KMS-11 (cell line): ENCODE results near the gene IRX3.

Experiments
- H2AFZ ChIP-seq: fragments of 200-600 bp; sonication (generic); 2 replicates; pipeline ENCODE4 v1.6.1; 2016; ENCODE audit warnings: antibody characterized with exemption, mixed run types, low read depth
- H3K27ac ChIP-seq: fragments of 200-600 bp; sonication (generic); 2 replicates; pipeline ENCODE4 v1.6.1; 2016; ENCODE audit warnings: mild to moderate bottlenecking, mixed run types
- H3K27me3 ChIP-seq: fragments of 200-600 bp; sonication (generic); 2 replicates; pipeline ENCODE4 v1.6.1; 2017; ENCODE audit warnings: mild to moderate bottlenecking, low read depth, mixed run types, moderate library complexity; ENCODE audit not compliant: insufficient read depth
- H3K36me3 ChIP-seq: fragments of 200-600 bp; sonication (generic); 2 replicates; pipeline ENCODE4 v1.6.1; 2017; ENCODE audit warnings: mild to moderate bottlenecking, mixed run types; ENCODE audit not compliant: insufficient read depth
- H3K4me1 ChIP-seq: fragments of 200-600 bp; sonication (generic); 2 replicates; pipeline ENCODE4 v1.6.1; 2016; ENCODE audit warnings: mild to moderate bottlenecking, low read depth, mixed run types; ENCODE audit not compliant: poor library complexity, severe bottlenecking
- H3K4me2 ChIP-seq: fragments of 200-600 bp; sonication (generic); 2 replicates; pipeline ENCODE4 v1.7.0; 2016; ENCODE audit warnings: mild to moderate bottlenecking, mixed run types
- H3K4me3 ChIP-seq: fragments of 200-600 bp; sonication (generic); IDR thresholded peaks from 2 replicates; pipeline ENCODE4 v1.6.1; 2017; ENCODE audit warnings: low read depth, low read length, mixed read lengths; ENCODE audit not compliant: insufficient read depth
- H3K79me2 ChIP-seq: fragments of 200-600 bp; sonication (generic); 2 replicates; pipeline ENCODE4 v1.6.1; 2016; ENCODE audit warnings: low read depth, mixed run types; ENCODE audit not compliant: insufficient read depth
- H3K9ac ChIP-seq: fragments of 200-600 bp; sonication (generic); 2 replicates; pipeline ENCODE4 v1.6.1; 2016; ENCODE audit warnings: mild to moderate bottlenecking, mixed run types
- H4K20me1 ChIP-seq: fragments of 200-600 bp; sonication (generic); 2 replicates; pipeline ENCODE4 v1.6.1; 2016; ENCODE audit warnings: mild to moderate bottlenecking, mixed run types; ENCODE audit not compliant: insufficient read depth
- TF ChIP-seq, protein P1 (sequence below): fragments of 200-600 bp; sonication (generic); conservative IDR thresholded peaks from 2 replicates; pipeline ENCODE4 v1.6.1; 2017; ENCODE audit warnings: low read depth, mild to moderate bottlenecking, antibody characterized with exemption, low read length, moderate library complexity, mixed read lengths

The IRX3 gene

DNA sequence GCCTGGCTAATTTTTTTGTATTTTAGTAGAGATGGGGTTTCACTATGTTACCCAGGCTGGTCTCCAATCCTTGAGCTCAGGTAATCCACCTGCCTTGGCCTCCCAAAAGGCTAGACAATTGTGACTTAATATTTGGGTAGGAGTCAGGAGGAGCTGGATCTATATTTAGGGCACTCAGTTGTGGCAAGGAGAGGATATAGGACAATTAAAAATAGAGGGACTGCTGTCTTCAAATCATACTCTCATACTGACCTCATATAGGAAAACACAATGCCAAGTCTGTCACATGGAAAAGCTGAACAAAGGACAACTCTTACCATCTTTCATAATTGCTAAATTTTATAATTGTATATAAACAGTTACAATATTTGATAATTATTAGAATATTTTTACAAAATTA, 17.1 kb downstream of the IRX3 start:
- H2AFZ ChIP-seq, result no peak overlapping the region

DNA sequence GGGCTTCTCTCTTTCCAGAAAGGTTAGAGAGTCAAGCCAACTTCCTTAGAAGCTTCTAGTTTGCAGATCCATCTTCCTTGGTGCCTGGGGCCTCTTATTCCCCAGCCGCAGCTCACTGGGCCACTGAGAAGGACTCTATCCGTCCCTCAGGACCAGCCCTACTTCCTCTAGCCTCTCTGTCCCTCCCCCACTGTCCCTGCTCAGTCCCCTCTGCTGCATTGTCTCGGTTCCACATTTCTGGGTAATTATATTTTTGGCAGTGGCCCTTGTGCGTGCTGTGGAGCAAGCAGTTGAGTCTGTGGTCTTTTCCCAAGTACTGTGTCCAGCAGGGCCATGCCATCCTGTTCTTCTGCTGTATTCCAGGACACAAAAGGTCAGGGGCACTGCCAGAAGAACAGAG, 17.8 kb downstream of the IRX3 start:
- no peak overlapping the region for H3K9ac ChIP-seq
- H3K4me2 ChIP-seq, result no peak overlapping the region
- H3K4me3 ChIP-seq, result no peak overlapping the region
- no peaks in the 10 kb centered on the region for H4K20me1 ChIP-seq
- no peaks in the 10 kb centered on the region for H3K79me2 ChIP-seq
- TF ChIP-seq, protein P1, sequence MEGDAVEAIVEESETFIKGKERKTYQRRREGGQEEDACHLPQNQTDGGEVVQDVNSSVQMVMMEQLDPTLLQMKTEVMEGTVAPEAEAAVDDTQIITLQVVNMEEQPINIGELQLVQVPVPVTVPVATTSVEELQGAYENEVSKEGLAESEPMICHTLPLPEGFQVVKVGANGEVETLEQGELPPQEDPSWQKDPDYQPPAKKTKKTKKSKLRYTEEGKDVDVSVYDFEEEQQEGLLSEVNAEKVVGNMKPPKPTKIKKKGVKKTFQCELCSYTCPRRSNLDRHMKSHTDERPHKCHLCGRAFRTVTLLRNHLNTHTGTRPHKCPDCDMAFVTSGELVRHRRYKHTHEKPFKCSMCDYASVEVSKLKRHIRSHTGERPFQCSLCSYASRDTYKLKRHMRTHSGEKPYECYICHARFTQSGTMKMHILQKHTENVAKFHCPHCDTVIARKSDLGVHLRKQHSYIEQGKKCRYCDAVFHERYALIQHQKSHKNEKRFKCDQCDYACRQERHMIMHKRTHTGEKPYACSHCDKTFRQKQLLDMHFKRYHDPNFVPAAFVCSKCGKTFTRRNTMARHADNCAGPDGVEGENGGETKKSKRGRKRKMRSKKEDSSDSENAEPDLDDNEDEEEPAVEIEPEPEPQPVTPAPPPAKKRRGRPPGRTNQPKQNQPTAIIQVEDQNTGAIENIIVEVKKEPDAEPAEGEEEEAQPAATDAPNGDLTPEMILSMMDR, result no peak
- H2AFZ ChIP-seq, result no peak overlapping the region
- no peaks in the 10 kb centered on the region for H3K36me3 ChIP-seq
- no peaks in the 10 kb centered on the region for H3K27me3 ChIP-seq
- H3K4me1 ChIP-seq, result no peaks in the 10 kb centered on the region
- H3K27ac ChIP-seq, result no peak overlapping the region

More for the DNA sequence above, 17.1 kb downstream of the IRX3 start:
- H3K27ac ChIP-seq, result no peak overlapping the region
- H3K4me2 ChIP-seq, result no peak overlapping the region
- H3K4me3 ChIP-seq, result no peak overlapping the region
- H3K4me1 ChIP-seq, result no peaks in the 10 kb centered on the region
- no peak overlapping the region for H3K9ac ChIP-seq
- TF ChIP-seq, protein P1, result no peak
- no peaks in the 10 kb centered on the region for H3K27me3 ChIP-seq
- H3K79me2 ChIP-seq, result no peaks in the 10 kb centered on the region
- no peaks in the 10 kb centered on the region for H4K20me1 ChIP-seq
- H3K36me3 ChIP-seq, result no peaks in the 10 kb centered on the region

DNA sequence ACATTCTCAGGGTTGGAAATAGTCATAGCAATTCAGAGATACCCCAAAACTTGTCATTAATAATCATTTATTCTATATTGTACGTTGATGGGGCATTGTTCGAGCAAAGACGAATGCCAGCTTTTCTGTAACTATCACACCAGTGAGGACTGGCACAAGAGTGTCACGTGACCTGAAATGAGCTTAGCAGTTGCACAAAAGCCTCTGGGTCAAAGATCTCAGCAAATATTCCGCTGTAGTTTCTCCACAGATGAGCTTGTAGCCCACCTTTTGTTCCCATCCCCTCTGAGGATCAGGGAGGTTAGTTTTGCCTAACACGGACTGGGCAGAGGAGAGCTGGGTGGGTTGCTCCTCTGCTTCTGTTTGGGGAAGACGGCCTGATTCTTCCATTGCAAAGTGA, 18.2 kb downstream of the IRX3 start:
- no peak overlapping the region for H3K27ac ChIP-seq
- no peaks in the 10 kb centered on the region for H4K20me1 ChIP-seq
- TF ChIP-seq, protein P1, result no peak
- no peak overlapping the region for H2AFZ ChIP-seq
- no peaks in the 10 kb centered on the region for H3K79me2 ChIP-seq
- no peak overlapping the region for H3K9ac ChIP-seq
- no peak overlapping the region for H3K4me2 ChIP-seq
- H3K4me1 ChIP-seq, result no peaks in the 10 kb centered on the region
- H3K4me3 ChIP-seq, result no peak overlapping the region
- no peaks in the 10 kb centered on the region for H3K36me3 ChIP-seq
- no peaks in the 10 kb centered on the region for H3K27me3 ChIP-seq

DNA sequence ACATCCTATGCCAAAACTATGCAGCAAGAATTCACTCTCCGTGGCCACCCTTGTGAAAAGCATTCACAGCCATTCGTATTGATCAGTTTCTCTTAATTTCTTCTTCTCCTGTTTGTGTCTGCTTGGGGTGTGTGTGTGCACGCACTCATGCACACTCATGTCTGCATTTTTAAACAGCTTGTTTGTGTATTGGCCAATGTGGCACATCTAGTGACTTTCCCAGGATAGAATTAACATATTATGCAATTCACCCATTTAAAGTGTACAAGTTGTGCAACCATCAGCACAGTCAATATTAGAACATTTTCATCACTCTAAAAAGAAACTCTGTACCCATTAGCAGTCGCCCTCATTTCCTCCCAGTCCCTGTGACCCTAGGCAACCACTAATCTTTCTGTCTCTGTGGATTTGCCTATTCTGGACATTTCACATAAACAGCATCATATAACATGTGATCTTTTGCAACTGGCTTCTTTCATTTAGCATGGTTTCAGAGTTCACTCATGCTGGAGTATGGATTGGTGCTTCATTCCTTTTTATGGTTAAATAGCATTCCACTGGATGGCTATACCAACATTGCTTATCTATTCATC, 20.1 kb downstream of the IRX3 start:
- Histone ChIP-seq H3K4me3 (no peak overlapping the region), H3K79me2 (no peaks in the 10 kb centered on the region), H4K20me1 (no peaks in the 10 kb centered on the region), H3K9ac (no peak overlapping the region), H3K36me3 (no peaks in the 10 kb centered on the region), H3K27ac (no peak overlapping the region), H2AFZ (no peak overlapping the region), H3K4me2 (no peak overlapping the region), H3K4me1 (no peaks in the 10 kb centered on the region), H3K27me3 (no peaks in the 10 kb centered on the region)
- TF ChIP-seq, protein P1, result no peak
